ENCODE measurements around the gene RAB1A.

RAB1A gene

GRCh38 chr2:65108780-65109179 is 21.1 kb downstream of the RAB1A start:
- no peak for DNase-seq (ENCODE audit: extremely low read depth, low read depth)
- no peak overlapping the region for H3K4me3 ChIP-seq (replicated peaks; ENCODE audit: low read depth, low read length)
- no peak for TF ChIP-seq CTCF (IDR thresholded peaks at IDR 0.05; ENCODE audit: low read depth, low read length, missing control alignments)

GRCh38 chr2:65107530-65107929 is 22.4 kb downstream of the RAB1A start:
- no peak for TF ChIP-seq CTCF (IDR thresholded peaks at IDR 0.05; ENCODE audit: low read depth, low read length, missing control alignments)
- no peak for DNase-seq (ENCODE audit: extremely low read depth, low read depth)
- H3K4me3 ChIP-seq (replicated peaks; ENCODE audit: low read depth, low read length), result no peak overlapping the region

GRCh38 chr2:65103013-65103715 is 26.7 kb downstream of the RAB1A start:
- TF ChIP-seq CTCF (IDR thresholded peaks at IDR 0.05; ENCODE audit: low read depth, low read length, missing control alignments), result no peak
- no peak overlapping the region for H3K4me3 ChIP-seq (replicated peaks; ENCODE audit: low read depth, low read length)
- DNase-seq (ENCODE audit: extremely low read depth, low read depth), result no peak

- no peak for DNase-seq (ENCODE audit: extremely low read depth, low read depth)
- no peak overlapping the region for H3K4me3 ChIP-seq (replicated peaks; ENCODE audit: low read depth, low read length)
- TF ChIP-seq CTCF (IDR thresholded peaks at IDR 0.05; ENCODE audit: low read depth, low read length, missing control alignments), result no peak
Observed at GRCh38 chr2:65101071-65101470, 28.8 kb downstream of the RAB1A start.

GRCh38 chr2:65098741-65099140 is 31.2 kb downstream of the RAB1A start:
- no peak for DNase-seq (ENCODE audit: extremely low read depth, low read depth)
- no peak for TF ChIP-seq CTCF (IDR thresholded peaks at IDR 0.05; ENCODE audit: low read depth, low read length, missing control alignments)

GRCh38 chr2:65097844-65098243 is 32.1 kb downstream of the RAB1A start:
- H3K4me3 ChIP-seq (replicated peaks; ENCODE audit: low read depth, low read length), result no peak overlapping the region
- DNase-seq (ENCODE audit: extremely low read depth, low read depth), result no peak
- TF ChIP-seq CTCF (IDR thresholded peaks at IDR 0.05; ENCODE audit: low read depth, low read length, missing control alignments), result no peak

More at GRCh38 chr2:65098741-65099140, 31.2 kb downstream of the RAB1A start:
- H3K4me3 ChIP-seq (replicated peaks; ENCODE audit: low read depth, low read length), result no peak overlapping the region

- no peak for DNase-seq (ENCODE audit: extremely low read depth, low read depth)
- H3K4me3 ChIP-seq (replicated peaks; ENCODE audit: low read depth, low read length), result no peak overlapping the region
- TF ChIP-seq CTCF (IDR thresholded peaks at IDR 0.05; ENCODE audit: low read depth, low read length, missing control alignments), result no peak
Observed at GRCh38 chr2:65096948-65097347, 33.0 kb downstream of the RAB1A start.
